HEK293 (cell line): ENCODE results near the gene NT5DC3.

ENCODE experiments used
- HOXC10 ChIP-seq: sonication (generic); formaldehyde crosslinking; IDR thresholded peaks from 2 replicates; pipeline ENCODE4 v1.8.1; 2023; ENCODE audit warnings: mild to moderate bottlenecking, missing genetic modification reagents
- YY1 ChIP-seq: fragments of 450-650 bp; formaldehyde crosslinking; IDR thresholded peaks from 2 replicates; pipeline ENCODE4 v1.5.1; 2018; ENCODE audit warnings: missing biosample characterization, missing genetic modification characterization
- ZFHX2 ChIP-seq: fragments of 450-650 bp; formaldehyde crosslinking; conservative IDR thresholded peaks from 2 replicates; pipeline ENCODE4 v1.5.1; 2016; ENCODE audit warnings: missing biosample characterization, missing genetic modification characterization
- ZNF596 ChIP-seq: fragments of 450-650 bp; IDR thresholded peaks from 2 replicates; pipeline ENCODE4 v1.5.0; 2018; ENCODE audit warnings: missing biosample characterization, mild to moderate bottlenecking, missing genetic modification characterization, moderate library complexity
- TF ChIP-seq, protein P1 (sequence below): fragments of 450-650 bp; formaldehyde crosslinking; IDR thresholded peaks from 2 replicates; pipeline ENCODE4 v1.5.1; 2016; ENCODE audit warnings: missing biosample characterization, missing genetic modification characterization

DNA sequence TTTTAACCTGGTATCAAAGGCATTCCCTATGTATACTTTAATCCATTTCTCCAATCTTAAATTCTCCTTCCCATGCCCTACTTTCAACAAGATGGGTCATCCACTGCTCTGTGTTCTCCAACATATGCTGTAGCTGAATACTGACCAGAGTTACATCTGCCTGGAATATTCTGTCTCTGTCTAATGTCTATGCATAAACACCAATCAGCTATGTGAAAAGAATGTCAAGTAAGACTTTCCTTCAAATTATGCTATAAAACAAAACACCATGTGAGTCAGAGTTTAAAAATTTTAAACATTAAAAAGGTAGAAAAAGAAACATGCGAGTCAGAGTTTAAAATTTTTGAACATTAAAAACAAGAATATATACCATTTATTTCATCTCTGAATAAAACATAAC lies 19.3 kb downstream of the NT5DC3 start:
- TF ChIP-seq ZNF596 = no peak
- TF ChIP-seq, protein P1, sequence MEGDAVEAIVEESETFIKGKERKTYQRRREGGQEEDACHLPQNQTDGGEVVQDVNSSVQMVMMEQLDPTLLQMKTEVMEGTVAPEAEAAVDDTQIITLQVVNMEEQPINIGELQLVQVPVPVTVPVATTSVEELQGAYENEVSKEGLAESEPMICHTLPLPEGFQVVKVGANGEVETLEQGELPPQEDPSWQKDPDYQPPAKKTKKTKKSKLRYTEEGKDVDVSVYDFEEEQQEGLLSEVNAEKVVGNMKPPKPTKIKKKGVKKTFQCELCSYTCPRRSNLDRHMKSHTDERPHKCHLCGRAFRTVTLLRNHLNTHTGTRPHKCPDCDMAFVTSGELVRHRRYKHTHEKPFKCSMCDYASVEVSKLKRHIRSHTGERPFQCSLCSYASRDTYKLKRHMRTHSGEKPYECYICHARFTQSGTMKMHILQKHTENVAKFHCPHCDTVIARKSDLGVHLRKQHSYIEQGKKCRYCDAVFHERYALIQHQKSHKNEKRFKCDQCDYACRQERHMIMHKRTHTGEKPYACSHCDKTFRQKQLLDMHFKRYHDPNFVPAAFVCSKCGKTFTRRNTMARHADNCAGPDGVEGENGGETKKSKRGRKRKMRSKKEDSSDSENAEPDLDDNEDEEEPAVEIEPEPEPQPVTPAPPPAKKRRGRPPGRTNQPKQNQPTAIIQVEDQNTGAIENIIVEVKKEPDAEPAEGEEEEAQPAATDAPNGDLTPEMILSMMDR = no peak
- no peak for TF ChIP-seq YY1 (tag by site-specific recombination)
- no peak for TF ChIP-seq ZFHX2
- no peak for TF ChIP-seq HOXC10 (CRISPR knock-in tag)
